Measurements from ENCODE around the gene TACC3. TPM values are rescaled to one million over a fixed set of nuclear protein-coding genes. Genes with fewer than 3 reads are reported as not detected.

TACC3 gene
- total and polyA plus RNA-seq, 2 of the 8 experiments (the other 6 are each of a cell fraction or from before 2014, with no cell fraction given) = 73.8 to 148 TPM

DNA sequence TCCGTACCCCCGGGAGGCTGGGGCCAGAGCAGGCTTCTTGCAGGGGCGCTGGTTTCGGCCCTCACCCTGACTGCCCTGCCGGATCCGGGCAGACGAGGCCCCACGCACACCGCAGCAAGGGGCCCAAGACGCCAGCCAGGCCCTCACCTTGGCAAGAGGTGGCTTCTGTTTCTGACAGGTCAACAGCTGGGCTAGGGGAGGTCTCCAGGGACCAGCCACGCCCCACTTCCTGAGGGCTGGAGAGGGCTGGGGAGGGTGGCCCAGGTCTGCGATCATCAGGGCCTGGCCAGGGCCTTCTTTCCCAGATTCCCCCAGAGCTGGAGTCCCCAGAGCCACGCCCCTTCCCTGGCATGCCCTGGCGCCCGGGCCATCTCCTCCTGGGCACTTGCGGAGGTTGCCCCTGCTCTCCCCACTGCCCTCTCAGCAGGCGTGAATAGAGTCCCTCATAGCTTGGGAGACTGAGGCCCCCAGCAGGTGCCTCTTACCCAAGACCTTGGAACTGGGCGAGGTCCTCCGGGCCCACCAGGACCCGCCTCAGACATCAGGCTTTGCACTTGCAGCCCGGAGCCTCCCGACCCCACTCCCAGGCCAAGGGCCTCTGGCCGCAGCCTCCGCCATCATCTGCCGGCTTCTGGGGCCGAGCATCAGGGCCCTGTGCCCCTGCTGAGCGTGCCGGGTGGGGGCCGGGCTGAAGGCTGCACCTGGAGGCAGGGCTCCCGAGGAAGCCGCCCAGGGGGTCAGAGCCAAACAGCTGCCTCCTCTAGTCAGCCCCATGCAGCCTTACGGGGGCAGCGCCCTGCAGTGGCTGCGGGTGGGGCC lies 65.4 kb downstream of the TACC3 start:
- H3K9ac ChIP-seq (replicated peaks in 1 of 4; ENCODE audit: extremely low read depth in 1 of 4, low read depth in 3 of 4, low read length in 3 of 4) = no peak overlapping the region
- 93% methylated on average over 34 of the region's 34 CpGs; no CpG with 5 or more reads in 1 of the 2 experiments for WGBS, 2 experiments (ENCODE audit: extremely low coverage in 1 of 2, insufficient coverage in 1 of 2, insufficient read length in 1 of 2, insufficient replicate concordance in 2 of 2, low coverage in 1 of 2, low lambda C conversion rate in 2 of 2, missing lambda C conversion rate in 1 of 2)
- no peaks in the 10 kb centered on the region for H3K79me1 ChIP-seq (ENCODE audit: low read depth, low read length)
- no peak overlapping the region for H3K4me2 ChIP-seq (ENCODE audit: insufficient read depth in 1 of 2, low read depth in 2 of 2, low read length in 2 of 2)
- no peaks in the 10 kb centered on the region for H3K9me3 ChIP-seq (ENCODE audit: insufficient read depth in 2 of 2, low read depth in 1 of 2, low read length in 1 of 2)
- H3K79me2 ChIP-seq (ENCODE audit: control insufficient read depth in 1 of 2, insufficient read depth in 2 of 2, low read length in 2 of 2) = no peaks in the 10 kb centered on the region
- H3K4ac ChIP-seq (replicated peaks; ENCODE audit: insufficient read length, low read depth, low read length) = no peak overlapping the region
- CTCF ChIA-PET (ENCODE audit: partially characterized antibody) = interaction anchor here (1.5 to 71.2 kb wide), 3 partner anchors 2 to 113 kb away, joined by 6 to 2507 read pairs (median 2507); partner anchors contain the start of gene FGFR3
- H2BK120ac ChIP-seq (replicated peaks; ENCODE audit: low read depth, low read length) = no peak overlapping the region
- H4K5ac ChIP-seq (ENCODE audit: insufficient read length, low read depth, low read length) = no peak overlapping the region
- H2BK12ac ChIP-seq (ENCODE audit: low read depth, low read length) = no peak overlapping the region
- H2AK5ac ChIP-seq (ENCODE audit: low read depth, low read length) = no peak overlapping the region
- no peak overlapping the region for H3K14ac ChIP-seq (ENCODE audit: insufficient read length)
- H3K23ac ChIP-seq (ENCODE audit: insufficient read length) = no peak overlapping the region
- H3K56ac ChIP-seq (replicated peaks; ENCODE audit: insufficient read length, low read depth, low read length) = no peak overlapping the region
- H2BK20ac ChIP-seq (ENCODE audit: low read length) = no peak overlapping the region
- H4K8ac ChIP-seq (ENCODE audit: extremely low read depth, insufficient read depth, low read length) = no peak overlapping the region
- H3K27me3 ChIP-seq (replicated peaks in 1 of 4; ENCODE audit: control insufficient read depth in 3 of 4, extremely low read depth in 1 of 4, insufficient read depth in 3 of 4, low read length in 3 of 4) = peaks cover 3 to 11% (median 9%) of the 10 kb centered on the region in 4 experiments
- H4K20me1 ChIP-seq (replicated peaks in 1 of 2; ENCODE audit: control insufficient read depth in 1 of 2, insufficient read depth in 2 of 2, low read length in 2 of 2) = no peaks in the 10 kb centered on the region
- no peaks in the 10 kb centered on the region for H3K23me2 ChIP-seq (ENCODE audit: low read depth, low read length)
- H3K4me1 ChIP-seq (replicated peaks in 1 of 4; ENCODE audit: control insufficient read depth in 3 of 4, insufficient read depth in 4 of 4, low read length in 3 of 4) = no peaks in the 10 kb centered on the region
- H3K36me3 ChIP-seq (ENCODE audit: control insufficient read depth in 2 of 4, insufficient read depth in 4 of 4, low read length in 3 of 4) = no peaks in the 10 kb centered on the region
- DNase-seq (ENCODE audit: low read depth in 1 of 2, low spot score in 2 of 2) = no peak
- POLR2A ChIA-PET (ENCODE audit: partially characterized antibody) = interaction anchor here (2.7 to 11.0 kb wide), 2 partner anchors 9 to 41 kb away, joined by 7 to 170 read pairs; no protein-coding TSS in a partner anchor
- H3K27ac ChIP-seq (ENCODE audit: low read depth, low read length) = no peak overlapping the region
- no peak for FAIRE-seq
- H4K91ac ChIP-seq (replicated peaks; ENCODE audit: insufficient read length, low read length) = no peak overlapping the region
- no peak overlapping the region for H3K18ac ChIP-seq (ENCODE audit: extremely low read depth, low read length)
- no peak overlapping the region for H2AFZ ChIP-seq (ENCODE audit: low read length)
- no peak overlapping the region for H2BK5ac ChIP-seq (ENCODE audit: low read depth, low read length)
- no peak overlapping the region for H3K4me3 ChIP-seq (ENCODE audit: extremely low read depth in 1 of 4, insufficient read depth in 2 of 4, low read depth in 3 of 4, low read length in 4 of 4)
- no peak overlapping the region for H2BK15ac ChIP-seq (ENCODE audit: low read length)
- no peak for TF ChIP-seq CHD2 (IDR thresholded peaks at IDR 0.05; ENCODE audit: low read length)
- TF ChIP-seq TAF1 (IDR thresholded peaks at IDR 0.05; ENCODE audit: low read depth, low read length) = no peak
- TF ChIP-seq EZH2 (IDR thresholded peaks at IDR 0.05; ENCODE audit: low read depth, low read length, severe bottlenecking) = no peak
- no peak for TF ChIP-seq KDM5A (IDR thresholded peaks at IDR 0.05; ENCODE audit: low read length)
- TF ChIP-seq SAP30 (IDR thresholded peaks at IDR 0.05; ENCODE audit: insufficient read depth, insufficient replicate concordance, low read length) = no peak
- no peak for TF ChIP-seq ZNF274 (IDR thresholded peaks at IDR 0.05; ENCODE audit: borderline replicate concordance, extremely low read depth, low read length)
- TF ChIP-seq TAF7 (optimal IDR thresholded peaks at IDR 0.05; ENCODE audit: borderline replicate concordance, low read depth, low read length) = no peak
- no peak for TF ChIP-seq POLR2AphosphoS5 (IDR thresholded peaks at IDR 0.05; ENCODE audit: low read depth, low read length)
- no peak for TF ChIP-seq BCL11A (IDR thresholded peaks at IDR 0.05; ENCODE audit: low read depth in 2 of 2, low read length in 2 of 2)
- no peak for TF ChIP-seq ASH2L (IDR thresholded peaks at IDR 0.05; ENCODE audit: low read length)
- no peak for TF ChIP-seq EP300 (IDR thresholded peaks at IDR 0.05; ENCODE audit: borderline replicate concordance in 1 of 2, low read depth in 2 of 2, low read length in 2 of 2)
- no peak for TF ChIP-seq SP4 (IDR thresholded peaks at IDR 0.05; ENCODE audit: low read length)
- no peak for TF ChIP-seq MAFK (IDR thresholded peaks at IDR 0.05; ENCODE audit: low read depth, low read length)
